ENCODE results near the gene CD99L2.

GRCh38 chrX:150907474-150907873 is 9.0 kb upstream of the CD99L2 start:
- no peak for TF ChIP-seq CTCF (IDR thresholded peaks at IDR 0.05; ENCODE audit: control extremely low read depth in 1 of 3, insufficient read depth in 1 of 3, low read depth in 1 of 3, low read length in 3 of 3)
- TF ChIP-seq EP300 (IDR thresholded peaks at IDR 0.05; ENCODE audit: borderline replicate concordance in 1 of 2, low read depth in 2 of 2, low read length in 2 of 2), result no peak
- TF ChIP-seq, protein P1, sequence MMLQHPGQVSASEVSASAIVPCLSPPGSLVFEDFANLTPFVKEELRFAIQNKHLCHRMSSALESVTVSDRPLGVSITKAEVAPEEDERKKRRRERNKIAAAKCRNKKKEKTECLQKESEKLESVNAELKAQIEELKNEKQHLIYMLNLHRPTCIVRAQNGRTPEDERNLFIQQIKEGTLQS (IDR thresholded peaks at IDR 0.05; ENCODE audit: insufficient read depth, low read depth, low read length), result no peak
- TF ChIP-seq, protein P2, sequence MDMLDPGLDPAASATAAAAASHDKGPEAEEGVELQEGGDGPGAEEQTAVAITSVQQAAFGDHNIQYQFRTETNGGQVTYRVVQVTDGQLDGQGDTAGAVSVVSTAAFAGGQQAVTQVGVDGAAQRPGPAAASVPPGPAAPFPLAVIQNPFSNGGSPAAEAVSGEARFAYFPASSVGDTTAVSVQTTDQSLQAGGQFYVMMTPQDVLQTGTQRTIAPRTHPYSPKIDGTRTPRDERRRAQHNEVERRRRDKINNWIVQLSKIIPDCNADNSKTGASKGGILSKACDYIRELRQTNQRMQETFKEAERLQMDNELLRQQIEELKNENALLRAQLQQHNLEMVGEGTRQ (IDR thresholded peaks at IDR 0.05; ENCODE audit: low read length), result no peak
- TF ChIP-seq RBBP5 (IDR thresholded peaks at IDR 0.05; ENCODE audit: borderline replicate concordance, low read depth, low read length), result no peak
- TF ChIP-seq CEBPB (IDR thresholded peaks at IDR 0.05; ENCODE audit: low read depth, low read length), result no peak
- TF ChIP-seq POLR2AphosphoS5 (IDR thresholded peaks at IDR 0.05; ENCODE audit: low read depth, low read length), result no peak
- no peak for TF ChIP-seq CHD1 (IDR thresholded peaks at IDR 0.05; ENCODE audit: low read depth, low read length)
- no peak for TF ChIP-seq RAD21 (IDR thresholded peaks at IDR 0.05 in 1 of 2, conservative IDR thresholded peaks at IDR 0.05 in 1 of 2; ENCODE audit: low read depth in 2 of 2, low read length in 2 of 2)
- no peak for TF ChIP-seq EGR1 (IDR thresholded peaks at IDR 0.05; ENCODE audit: borderline replicate concordance, low read depth, low read length)
